ENCODE measurements around the gene VPS13D. TPM values are rescaled to one million over a fixed set of nuclear protein-coding genes. Genes with fewer than 3 reads are reported as not detected.

VPS13D gene
- total RNA-seq, 1 experiment from 2014 or later = 29.0 TPM

- Mint-ChIP-seq H3K9me3 (no peaks in the 10 kb centered on the region), H3K4me3 (no peak overlapping the region), H3K4me1 (peaks cover 16% of the 10 kb centered on the region), H3K27me3 (ENCODE audit: low read depth) (no peaks in the 10 kb centered on the region), H3K36me3 (no peaks in the 10 kb centered on the region), H3K27ac (no peak overlapping the region)
- CTCF ChIA-PET = interaction anchor here (1.5 kb wide), 1 partner anchor 15 kb away, joined by 3 read pairs; no protein-coding TSS in a partner anchor
- ATAC-seq (no peak), DNase-seq (ENCODE audit: low spot score) (no peak)
- TF ChIP-seq USF1 (CRISPR knock-in tag; IDR thresholded peaks at IDR 0.05) = no peak
- TF ChIP-seq FOXP4 (CRISPR knock-in tag; IDR thresholded peaks at IDR 0.05) = no peak
- no peak for TF ChIP-seq FOXP1 (CRISPR knock-in tag; IDR thresholded peaks at IDR 0.05; ENCODE audit: borderline replicate concordance)
- no peak for TF ChIP-seq CDX4 (CRISPR knock-in tag; IDR thresholded peaks at IDR 0.05; ENCODE audit: borderline replicate concordance)
- TF ChIP-seq GABPB1 (CRISPR knock-in tag; IDR thresholded peaks at IDR 0.05) = no peak
- no peak for TF ChIP-seq ZSCAN18 (CRISPR knock-in tag; IDR thresholded peaks at IDR 0.05)
- TF ChIP-seq ZNF317 (CRISPR knock-in tag; IDR thresholded peaks at IDR 0.05; ENCODE audit: borderline replicate concordance, low read depth) = no peak
- no peak for TF ChIP-seq CREB1 (CRISPR knock-in tag; IDR thresholded peaks at IDR 0.05)
- TF ChIP-seq JUN (CRISPR knock-in tag; IDR thresholded peaks at IDR 0.05) = no peak
- no peak for TF ChIP-seq SMAD4 (CRISPR knock-in tag; IDR thresholded peaks at IDR 0.05)
- TF ChIP-seq STAT6 (CRISPR knock-in tag; conservative IDR thresholded peaks at IDR 0.05; ENCODE audit: low read depth) = no peak
- no peak for TF ChIP-seq ZBTB43 (CRISPR knock-in tag; IDR thresholded peaks at IDR 0.05)
- POLR2A ChIA-PET = no interaction called here
These were observed 218.9 kb downstream of the VPS13D start for GRCh38 chr1:12448746-12449177.

GRCh38 chr1:12450090-12450755, 220.4 kb downstream of the VPS13D start:
- H3K27ac Mint-ChIP-seq = no peak overlapping the region
- ATAC-seq = no peak
- no peak for TF ChIP-seq ZNF423 (CRISPR knock-in tag; IDR thresholded peaks at IDR 0.05)
- no peak for TF ChIP-seq AR (CRISPR knock-in tag; IDR thresholded peaks at IDR 0.05)
- TF ChIP-seq RELA (CRISPR knock-in tag; IDR thresholded peaks at IDR 0.05; ENCODE audit: borderline replicate concordance) = no peak
- no peak for TF ChIP-seq SOX15 (CRISPR knock-in tag; IDR thresholded peaks at IDR 0.05)
- no peak for TF ChIP-seq E2F4 (CRISPR knock-in tag; IDR thresholded peaks at IDR 0.05; ENCODE audit: borderline replicate concordance, low read depth)
- no peak for TF ChIP-seq JUN (CRISPR knock-in tag; IDR thresholded peaks at IDR 0.05)
- TF ChIP-seq CREB1 (CRISPR knock-in tag; IDR thresholded peaks at IDR 0.05) = no peak
- no peak for TF ChIP-seq STAT6 (CRISPR knock-in tag; conservative IDR thresholded peaks at IDR 0.05; ENCODE audit: low read depth)

More at GRCh38 chr1:12450090-12450755, 220.4 kb downstream of the VPS13D start:
- H3K4me1 Mint-ChIP-seq = peaks cover 24% of the 10 kb centered on the region
- no peak for DNase-seq (ENCODE audit: low spot score)
- H3K4me3 Mint-ChIP-seq = no peak overlapping the region
- H3K9me3 Mint-ChIP-seq = no peaks in the 10 kb centered on the region
- H3K36me3 Mint-ChIP-seq = no peaks in the 10 kb centered on the region
- H3K27me3 Mint-ChIP-seq (ENCODE audit: low read depth) = no peaks in the 10 kb centered on the region
- ChIA-PET POLR2A (no interaction called here), CTCF (no interaction called here)

Data from WTC11 (cell line).